ENCODE measurements around the gene EME2.

EME2 gene

DNA sequence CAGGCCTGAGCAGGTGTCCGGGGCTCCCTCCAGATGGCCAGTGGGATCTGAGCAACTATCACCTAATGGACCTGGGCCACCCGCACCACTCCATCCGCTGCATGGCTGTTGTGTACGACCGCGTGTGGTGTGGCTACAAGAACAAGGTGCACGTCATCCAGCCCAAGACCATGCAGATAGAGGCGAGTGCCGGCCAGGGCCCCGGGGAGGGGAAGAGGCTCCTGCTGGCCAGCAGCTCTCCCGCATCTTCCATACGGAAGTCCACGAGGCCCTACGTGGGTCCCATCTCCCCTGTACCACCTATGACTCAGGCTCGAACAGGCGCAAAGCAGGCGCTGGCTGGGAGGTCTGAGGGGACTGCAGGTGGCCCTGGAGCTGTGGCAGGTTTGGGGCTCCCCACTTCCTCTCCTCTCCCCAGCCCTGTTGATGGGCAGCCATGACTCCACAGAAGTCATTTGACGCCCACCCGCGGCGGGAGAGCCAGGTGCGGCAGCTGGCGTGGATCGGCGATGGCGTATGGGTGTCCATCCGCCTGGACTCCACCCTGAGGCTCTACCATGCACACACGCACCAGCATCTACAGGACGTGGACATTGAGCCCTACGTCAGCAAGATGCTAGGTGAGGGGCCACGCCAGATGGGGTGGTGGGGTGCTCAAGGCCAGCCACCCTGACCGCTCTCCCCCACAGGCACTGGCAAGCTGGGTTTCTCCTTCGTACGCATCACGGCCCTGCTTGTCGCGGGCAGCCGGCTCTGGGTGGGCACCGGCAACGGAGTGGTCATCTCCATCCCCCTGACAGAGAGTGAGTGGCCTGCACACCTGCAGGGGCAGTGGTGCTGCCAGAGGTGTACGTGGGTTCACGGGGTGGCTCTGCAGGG lies 5.3 kb upstream of the EME2 start:
- FAIRE-seq: no peak

DNA sequence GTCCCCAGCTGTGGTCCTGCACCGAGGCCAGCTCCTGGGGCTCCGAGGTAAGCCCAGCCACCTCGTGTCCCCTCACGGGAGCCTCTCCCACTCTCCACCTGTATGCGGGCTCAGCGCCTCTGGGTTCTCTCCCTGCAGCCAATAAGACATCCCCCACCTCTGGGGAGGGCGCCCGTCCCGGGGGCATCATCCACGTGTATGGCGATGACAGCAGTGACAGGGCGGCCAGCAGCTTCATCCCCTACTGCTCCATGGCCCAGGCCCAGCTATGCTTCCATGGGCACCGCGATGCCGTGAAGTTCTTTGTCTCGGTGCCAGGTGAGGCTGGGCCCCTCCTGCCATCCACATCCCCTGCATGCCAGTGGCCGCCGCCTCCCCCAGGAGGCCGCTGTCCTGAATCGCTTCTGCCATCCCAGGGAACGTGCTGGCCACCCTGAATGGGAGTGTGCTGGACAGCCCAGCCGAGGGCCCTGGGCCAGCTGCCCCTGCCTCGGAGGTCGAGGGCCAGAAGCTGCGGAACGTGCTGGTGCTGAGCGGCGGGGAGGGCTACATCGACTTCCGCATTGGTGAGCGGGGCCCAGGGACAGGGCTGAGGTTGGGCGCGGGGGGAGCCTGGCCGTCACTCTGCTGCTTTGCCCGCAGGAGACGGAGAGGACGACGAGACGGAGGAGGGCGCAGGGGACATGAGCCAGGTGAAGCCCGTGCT lies 4.4 kb upstream of the EME2 start:
- no peak for FAIRE-seq

DNA sequence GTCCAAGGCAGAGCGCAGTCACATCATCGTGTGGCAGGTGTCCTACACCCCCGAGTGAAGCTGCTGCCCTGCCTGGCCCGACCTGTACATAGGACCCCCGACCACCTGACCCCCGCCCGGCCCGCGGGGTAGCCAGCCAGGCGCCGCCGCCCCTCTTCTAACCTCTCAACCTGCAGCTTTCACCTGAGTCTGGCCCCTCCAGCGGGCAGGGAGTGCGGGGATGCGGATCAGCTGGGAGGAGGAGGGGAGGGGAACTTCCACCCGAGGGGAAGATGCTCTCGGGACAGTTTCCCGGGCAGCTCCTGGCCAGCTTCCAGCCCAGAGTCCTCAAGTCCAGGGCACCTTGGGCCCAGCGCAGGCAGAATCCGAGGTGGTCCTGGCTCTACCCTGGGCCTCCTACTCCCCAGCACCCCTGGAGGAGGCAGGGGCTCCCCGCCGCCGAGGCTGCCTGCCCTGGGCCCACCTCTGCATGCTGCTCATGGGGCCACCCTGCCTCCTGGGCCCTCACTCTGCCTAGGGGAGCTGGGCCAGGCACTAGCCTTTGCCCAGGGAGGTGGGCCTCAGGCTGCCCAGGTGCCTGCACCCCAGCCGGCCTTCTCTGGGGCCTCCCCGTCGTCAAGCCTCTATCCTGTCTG lies 3.7 kb upstream of the EME2 start:
- FAIRE-seq: no peak

DNA sequence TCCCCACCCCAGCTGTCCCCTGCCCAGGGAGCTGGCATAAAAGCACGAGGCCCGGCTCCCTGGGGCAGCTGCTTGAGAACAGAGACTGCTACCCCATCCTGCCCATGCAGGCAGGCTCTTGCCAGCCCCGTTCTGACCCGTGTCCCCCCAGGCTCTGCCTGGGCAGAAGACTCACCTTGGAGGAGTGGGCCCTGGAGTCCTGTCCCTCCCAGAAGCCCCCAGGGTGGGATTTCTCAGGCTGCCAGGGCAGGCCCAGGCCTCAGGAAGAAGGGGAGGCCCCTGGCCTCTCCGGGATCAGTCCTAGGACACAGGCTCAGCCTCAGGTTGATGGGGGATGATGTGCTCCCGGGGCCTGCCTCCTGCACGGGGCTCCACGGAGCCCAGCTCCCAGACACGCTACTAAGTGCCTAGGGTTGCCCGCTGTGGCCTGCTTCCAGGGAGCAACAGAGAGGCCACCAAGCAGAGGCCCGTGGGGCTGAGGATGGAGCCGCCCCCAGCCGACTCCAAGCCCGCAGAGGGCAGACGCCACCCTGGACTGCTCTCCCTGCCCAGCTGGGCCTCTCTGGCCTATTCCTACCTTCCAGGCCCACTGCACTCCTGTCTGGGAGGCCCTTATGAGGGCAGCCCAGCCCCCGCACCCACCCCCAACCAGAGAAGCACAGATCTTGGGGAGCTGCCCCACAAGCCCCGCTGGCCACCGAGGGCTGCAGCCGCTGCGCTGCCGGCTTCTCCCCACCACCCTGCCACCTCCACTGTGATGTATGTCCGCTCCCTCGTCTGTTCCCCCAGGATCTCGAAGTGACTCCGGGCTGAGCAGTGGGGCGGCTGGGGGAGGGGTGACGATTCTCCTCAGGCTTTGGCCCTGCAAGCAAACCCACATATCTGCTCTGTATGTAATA lies 3.0 kb upstream of the EME2 start:
- no peak for FAIRE-seq

DNA sequence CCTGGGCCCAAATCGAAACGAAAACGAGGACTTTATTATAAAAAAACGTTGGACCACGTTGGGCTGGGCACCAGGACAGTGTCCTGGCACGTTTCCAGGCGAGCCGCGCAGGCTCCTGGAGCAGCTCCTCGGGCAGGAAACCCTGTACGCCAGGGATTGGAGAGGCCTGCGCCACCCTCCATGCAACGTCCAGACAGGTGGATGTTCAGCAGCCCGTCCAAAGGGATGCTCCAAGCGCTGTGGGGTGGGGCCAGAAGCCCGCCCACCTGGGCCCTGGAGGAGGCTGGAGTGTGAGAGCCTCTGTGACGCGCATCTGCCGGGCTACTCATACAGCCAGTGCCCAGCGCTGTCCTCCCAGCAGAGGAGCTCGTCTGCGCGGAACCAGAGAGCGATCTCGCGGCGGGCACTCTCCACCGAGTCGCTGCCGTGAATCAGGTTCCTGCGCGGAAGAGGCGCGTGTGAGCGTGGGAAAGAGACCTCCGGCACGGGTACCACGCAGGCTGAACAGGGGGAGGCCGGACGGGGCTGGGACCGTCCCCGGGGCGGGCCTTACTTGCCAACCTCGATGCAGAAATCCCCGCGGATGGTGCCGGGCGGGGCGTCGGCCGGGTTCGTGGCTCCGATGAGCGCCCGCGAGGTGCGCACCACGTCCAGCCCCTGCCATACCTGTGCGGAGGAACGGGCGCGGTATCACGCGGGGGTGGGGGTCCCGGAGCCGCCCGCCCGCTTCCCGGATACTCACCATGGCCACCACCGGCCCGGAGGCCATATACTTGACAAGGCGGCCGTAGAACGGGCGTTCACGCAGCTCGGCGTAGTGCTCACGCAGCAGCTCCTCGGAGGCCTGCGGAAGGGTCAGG lies 2.1 kb upstream of the EME2 start:
- no peak for FAIRE-seq

DNA sequence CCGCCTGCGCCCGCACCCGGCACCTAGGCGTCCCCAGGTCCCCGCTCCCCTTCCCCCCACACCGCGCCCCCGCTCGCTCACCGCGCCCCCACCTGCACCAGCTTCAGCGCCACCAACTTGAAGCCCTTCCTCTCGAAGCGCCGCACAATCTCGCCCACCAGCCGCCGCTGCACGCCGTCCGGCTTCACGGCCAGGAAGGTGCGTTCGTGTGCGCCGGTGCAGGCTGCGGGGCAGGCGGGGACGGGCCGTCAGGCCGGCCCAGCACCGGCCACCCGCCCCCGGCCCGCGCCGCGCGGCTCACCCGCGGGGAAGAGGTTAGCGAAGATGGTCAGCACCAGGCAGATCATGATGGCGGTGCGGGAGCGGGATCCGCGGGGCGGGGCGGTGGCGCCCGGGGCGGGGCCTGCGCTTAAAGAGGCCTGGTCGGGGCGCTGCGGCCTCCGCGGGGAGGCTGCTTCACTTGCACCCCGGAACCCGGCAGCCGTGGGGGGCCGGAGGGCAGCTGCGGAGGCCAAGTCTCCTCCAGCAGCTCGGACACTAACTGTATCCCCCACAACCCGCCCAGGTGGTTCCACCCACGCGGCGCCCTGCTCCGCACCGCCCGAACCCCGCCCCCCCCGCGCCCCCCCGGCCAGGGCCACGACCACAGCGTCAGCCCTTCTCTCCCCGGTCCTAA lies 1.3 kb upstream of the EME2 start, which contains the start of gene NME3:
TSS of gene NME3 (minus strand) at position 356 of the 676 bp plus-strand sequence. CDS start at position 347, 9 bp downstream.
- no peak for FAIRE-seq

DNA sequence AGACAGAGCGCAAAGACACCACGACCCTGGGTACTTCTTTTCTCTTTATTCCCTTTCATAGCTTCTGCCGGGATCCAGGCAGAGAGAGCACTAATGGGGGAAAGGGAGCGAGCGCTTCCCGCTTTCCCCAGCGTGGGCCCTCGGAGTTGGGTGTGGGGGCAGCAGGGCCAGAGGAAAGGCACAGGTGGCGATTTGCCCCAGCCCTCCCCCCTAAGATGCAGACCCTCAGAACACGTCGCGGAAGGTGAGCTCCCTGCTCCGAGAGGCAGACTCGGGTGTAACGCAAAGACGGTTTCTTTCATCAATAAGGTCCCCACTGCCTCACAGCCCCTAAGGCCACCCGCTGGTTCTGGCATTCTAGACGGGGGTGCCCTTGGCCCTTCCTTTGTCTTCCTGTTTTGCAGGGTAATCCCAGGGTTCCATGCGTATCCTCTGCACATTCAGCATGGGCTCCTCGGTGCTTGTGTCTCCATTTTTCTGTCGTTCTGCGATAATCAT lies 697 bp upstream of the EME2 start:
- no peak for FAIRE-seq

DNA sequence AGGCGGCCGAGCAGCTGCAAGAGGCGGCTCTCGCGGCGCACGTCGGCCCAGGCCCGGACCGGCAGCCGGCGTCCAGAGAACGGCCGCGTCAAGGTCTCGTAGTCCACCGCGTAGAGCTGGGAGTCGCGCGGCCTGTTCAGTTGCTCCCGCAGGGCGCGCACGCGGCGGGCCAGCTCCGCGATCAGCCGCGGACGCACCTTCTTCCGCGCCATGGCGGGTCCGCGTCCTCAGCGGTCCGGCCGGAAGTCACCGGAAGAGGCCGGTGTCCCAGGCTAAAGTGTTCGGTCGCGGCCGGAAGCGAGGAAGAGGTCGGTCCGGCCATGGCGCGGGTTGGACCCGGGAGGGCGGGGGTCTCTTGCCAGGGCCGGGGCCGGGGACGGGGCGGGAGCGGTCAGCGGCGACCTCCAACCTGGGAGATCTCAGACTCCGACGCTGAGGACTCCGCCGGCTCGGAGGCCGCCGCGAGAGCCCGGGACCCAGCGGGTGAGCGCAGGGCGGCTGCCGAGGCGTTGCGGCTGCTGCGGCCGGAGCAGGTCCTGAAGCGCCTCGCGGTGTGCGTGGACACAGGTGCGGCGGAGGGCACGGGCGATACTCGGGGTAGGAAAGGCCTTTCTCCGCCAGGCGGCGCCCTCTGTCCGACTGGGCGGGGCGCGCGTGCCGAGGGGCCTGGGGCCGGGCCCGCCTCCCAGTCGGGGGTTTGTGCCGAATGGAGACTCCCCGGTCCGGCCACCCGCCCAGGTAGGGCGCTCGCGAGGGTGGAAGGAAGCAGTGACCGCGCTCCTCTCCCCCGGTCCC lies 495 bp downstream of the EME2 start, which contains the start of gene MRPS34:
TSS of gene MRPS34 (minus strand) at position 227 of the 795 bp plus-strand sequence. CDS start at position 212, 15 bp downstream.
- FAIRE-seq: no peak

DNA sequence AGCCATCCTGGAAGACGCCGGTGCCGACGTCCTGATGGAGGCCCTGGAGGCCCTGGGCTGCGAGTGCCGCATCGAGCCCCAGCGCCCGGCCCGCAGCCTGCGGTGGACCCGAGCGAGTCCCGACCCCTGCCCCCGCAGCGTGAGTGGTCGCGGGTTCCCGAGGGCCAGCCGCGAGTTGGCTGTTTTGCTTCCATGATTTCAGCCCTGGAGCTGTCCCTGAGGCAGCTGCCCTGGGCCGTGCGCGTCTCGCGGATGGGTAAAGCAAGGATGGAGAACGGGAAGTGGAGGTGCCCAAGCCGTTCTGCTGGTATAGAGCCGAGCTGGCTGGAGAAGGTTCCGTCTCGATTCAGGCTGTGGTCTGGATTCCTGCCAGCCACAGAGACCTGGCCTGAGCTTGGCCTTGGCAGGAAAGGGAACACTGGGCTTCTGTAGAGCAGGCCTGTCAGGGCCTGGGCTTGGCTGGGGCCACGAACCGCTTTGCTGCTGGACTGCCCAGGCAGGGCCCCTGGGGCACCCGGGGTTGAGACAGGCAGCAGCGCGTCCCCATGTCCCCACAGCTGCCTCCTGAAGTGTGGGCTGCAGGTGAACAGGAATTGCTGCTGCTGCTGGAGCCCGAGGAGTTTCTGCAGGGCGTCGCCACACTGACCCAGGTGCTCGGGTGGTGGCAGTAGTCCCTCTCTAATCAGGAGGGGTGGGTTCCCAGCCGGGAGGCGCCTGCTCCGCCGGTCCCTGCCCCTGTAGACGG lies 1.3 kb downstream of the EME2 start:
- FAIRE-seq: no peak

DNA sequence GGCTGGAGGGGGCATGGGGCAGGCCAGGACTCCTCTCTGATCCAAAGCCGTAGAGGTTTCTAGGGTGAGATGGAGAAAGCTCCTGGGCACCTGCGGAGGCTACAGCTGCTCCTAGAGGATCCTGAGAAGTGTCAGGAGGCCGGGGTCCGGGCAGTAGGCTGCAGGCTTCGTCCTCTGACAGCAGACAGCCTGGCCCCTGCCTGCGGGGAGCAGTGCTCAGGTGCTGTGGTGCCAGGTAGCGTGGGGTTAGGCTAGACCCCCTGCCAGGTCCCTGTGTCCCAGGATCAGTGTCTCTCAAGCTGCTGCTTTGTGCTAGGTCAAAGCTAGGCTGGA lies 1.8 kb downstream of the EME2 start:
- no peak for FAIRE-seq

DNA sequence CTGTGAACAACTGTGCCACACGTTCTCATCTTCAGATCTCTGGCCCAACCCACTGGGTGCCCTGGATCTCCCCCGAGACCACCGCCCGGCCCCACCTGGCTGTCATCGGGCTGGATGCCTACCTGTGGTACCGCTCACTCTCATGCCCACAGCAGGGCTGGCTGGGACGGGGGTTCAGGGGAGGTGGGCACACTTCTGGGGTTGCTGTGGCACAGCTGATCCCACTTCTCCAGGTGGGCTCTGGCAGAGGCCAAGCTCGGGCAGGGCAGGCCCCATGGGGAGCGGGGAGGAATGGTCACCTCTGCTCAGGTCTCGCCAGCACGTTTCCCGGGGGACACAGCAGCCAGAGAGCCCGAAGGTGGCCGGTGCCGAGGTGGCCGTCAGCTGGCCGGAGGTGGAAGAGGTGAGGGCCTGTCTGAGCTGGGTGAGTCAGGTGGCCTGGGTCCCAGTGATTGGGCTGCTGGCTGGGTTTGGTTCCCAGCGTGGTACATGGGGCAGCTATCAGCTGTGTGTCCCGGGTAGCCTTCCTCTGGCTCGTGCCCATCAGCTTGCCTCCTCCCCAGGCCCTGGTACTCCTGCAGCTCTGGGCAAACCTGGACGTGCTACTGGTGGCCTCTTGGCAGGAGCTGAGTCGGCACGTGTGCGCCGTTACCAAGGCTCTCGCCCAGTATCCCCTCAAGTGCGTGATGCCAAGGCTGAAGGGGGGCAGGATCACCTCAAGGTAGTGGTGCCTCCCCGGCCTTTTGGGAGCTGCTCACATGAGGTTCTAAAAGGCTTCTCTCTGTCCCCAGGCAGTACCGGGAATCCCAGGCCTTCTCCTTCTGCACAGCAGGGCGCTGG lies 2.6 kb downstream of the EME2 start:
- no peak for FAIRE-seq

DNA sequence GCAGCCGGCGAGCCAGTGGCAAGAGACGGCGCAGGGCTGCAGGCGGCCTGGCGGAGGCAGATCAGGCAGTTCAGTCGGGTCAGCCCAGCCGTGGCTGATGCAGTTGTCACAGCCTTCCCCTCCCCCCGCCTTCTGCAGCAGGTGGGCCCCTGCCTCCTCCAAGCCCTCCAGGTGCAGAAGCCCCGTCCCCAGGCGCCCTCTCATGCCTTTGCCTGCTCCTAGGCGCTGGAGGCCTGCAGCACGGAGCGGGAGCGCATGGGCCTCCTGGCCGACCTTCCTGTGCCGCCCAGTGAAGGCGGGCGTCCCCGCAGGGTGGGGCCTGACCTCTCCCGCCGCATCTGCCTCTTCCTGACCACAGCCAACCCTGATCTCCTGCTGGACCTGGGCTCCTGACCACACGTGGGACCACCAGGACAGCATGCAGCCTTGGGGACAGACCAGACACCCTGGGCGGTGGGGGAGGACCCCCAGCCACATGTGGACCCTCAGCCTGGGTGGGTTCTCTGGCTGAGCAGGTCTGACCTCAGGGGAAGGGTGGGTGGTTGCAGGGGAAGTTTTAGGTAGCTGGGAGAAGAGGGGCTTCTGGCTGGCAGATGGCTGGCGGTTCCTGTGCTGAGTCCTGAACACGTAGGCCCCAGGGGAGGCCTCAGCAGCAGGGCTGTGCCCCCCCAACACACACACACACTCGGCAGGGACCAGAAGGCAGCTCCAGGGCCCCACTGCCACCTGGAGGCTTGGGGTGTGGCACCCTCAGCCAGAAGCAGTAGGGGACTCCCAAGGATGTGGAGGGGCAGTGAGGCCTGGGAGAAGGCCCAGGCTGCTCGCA lies 3.4 kb downstream of the EME2 start:
- FAIRE-seq: no peak

DNA sequence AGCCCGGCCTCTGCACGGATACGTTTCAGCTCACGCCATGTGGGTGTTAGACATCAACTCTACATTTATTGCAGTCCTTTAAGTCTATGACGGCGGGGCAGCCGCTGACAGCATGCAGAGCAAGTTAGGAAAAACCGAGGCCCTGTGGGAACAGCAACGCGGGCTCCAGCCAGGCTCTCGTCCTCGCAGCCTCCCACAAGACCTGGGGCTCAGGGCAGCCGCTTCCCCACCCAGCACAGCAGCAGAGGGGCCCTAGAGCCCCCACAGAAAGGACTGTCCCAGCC lies 4.0 kb downstream of the EME2 start:
- no peak for FAIRE-seq

DNA sequence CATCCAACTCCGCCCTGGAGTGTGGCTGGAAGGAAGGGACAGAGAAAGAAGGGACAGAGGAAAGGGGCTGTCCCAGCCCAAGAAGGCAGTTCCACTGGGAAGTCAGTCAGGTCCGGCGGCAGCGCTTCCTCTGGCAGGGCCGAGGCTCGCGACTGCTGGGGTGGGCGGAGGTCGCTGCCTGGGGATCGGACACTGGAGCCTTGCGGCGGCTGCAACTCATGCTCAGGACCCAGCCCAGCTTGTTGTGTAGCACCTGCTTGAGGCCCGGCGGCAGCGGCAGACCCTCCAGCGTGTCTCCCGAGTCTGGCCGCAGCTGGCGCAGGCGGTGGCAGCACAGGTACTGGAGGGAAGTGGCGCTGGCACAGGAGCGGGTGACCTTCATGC lies 4.4 kb downstream of the EME2 start:
- no peak for FAIRE-seq

DNA sequence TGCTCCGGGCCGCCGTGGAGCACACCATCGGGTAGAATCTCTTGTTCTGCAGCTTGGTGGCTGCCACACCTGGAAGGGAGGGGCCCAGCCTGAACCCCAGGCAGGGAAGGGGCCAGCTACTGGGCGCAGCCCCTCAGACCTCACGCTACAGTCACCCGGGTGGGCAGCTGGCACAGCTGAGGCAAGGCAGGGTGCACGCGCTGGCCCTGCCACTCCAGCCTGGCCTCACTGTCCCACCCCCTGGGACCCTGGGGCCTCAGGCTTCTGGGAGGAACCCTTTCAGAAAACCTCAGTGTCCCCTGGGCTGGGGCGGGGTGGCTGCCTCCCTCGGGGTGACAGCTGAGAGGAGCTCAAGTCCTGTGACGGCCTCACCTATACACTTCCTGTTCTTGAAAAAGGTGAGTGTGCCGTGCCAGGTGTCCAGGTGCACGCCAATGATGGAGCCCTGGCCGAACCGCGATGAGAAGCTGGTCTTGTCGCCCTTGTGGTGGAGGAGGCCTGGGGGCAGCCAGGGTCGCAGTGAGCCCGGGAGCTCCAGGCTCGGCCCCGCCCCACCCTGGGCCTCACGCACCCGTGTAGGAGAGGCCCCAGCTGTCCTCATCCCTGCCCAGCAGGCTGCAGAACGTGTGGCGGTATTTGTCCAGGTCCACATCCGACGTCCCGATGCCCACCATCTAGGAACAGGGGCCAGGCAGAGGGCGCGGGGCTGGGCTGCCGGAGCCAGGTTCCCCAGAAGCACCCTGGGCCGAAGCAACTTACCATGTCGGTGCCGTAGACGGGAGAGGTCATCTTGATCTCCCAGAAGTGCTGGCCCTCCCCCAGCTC lies 5.0 kb downstream of the EME2 start:
- no peak for FAIRE-seq
